NCI-H82 treated with DMSO at 0.1 percent for 48 hours (cell line): ENCODE results near the gene MICU1.
A peak's percentile ranks its signal among the peaks of the same experiment; 100 is the strongest.

Experiments used
- DNase-seq: peaks from one replicate; lab custom pipeline; 2025; ENCODE audit not compliant: unreplicated experiment; lab: John Stamatoyannopoulos, UW

Gene MICU1

GRCh38 chr10:72630144-72630543 lies 4.3 kb upstream of the MICU1 start:
- no peak for DNase-seq

GRCh38 chr10:72626444-72626754 lies 520 bp upstream of the MICU1 start:
- DNase-seq: no peak

GRCh38 chr10:72625276-72625607 lies 637 bp downstream of the MICU1 start:
- no peak for DNase-seq

GRCh38 chr10:72622271-72622670 lies 3.6 kb downstream of the MICU1 start:
- no peak for DNase-seq

- DNase-seq: no peak
Observed at GRCh38 chr10:72616716-72617115, 9.2 kb downstream of the MICU1 start.

- DNase-seq: no peak
Observed at GRCh38 chr10:72615970-72616369, 9.9 kb downstream of the MICU1 start.

- DNase-seq: peak; percentile 4
Observed at GRCh38 chr10:72612203-72612826, 13.6 kb downstream of the MICU1 start.

GRCh38 chr10:72611783-72612182 lies 14.1 kb downstream of the MICU1 start:
- no peak for DNase-seq

GRCh38 chr10:72610466-72610865 lies 15.4 kb downstream of the MICU1 start:
- no peak for DNase-seq

- no peak for DNase-seq
Observed at GRCh38 chr10:72605122-72605521, 20.8 kb downstream of the MICU1 start.

GRCh38 chr10:72601144-72601543 lies 24.7 kb downstream of the MICU1 start:
- no peak for DNase-seq

- DNase-seq: no peak
Observed at GRCh38 chr10:72598769-72599701, 26.8 kb downstream of the MICU1 start.

- DNase-seq: no peak
Observed at GRCh38 chr10:72597897-72598296, 28.0 kb downstream of the MICU1 start.

- no peak for DNase-seq
Observed at GRCh38 chr10:72595436-72595835, 30.4 kb downstream of the MICU1 start.

- DNase-seq: no peak
Observed at GRCh38 chr10:72593963-72594362, 31.9 kb downstream of the MICU1 start.

- no peak for DNase-seq
Observed at GRCh38 chr10:72588266-72588665, 37.6 kb downstream of the MICU1 start.

GRCh38 chr10:72587568-72587967 lies 38.3 kb downstream of the MICU1 start:
- DNase-seq: no peak

GRCh38 chr10:72574636-72575035 lies 51.2 kb downstream of the MICU1 start:
- DNase-seq: no peak

GRCh38 chr10:72573079-72573478 lies 52.8 kb downstream of the MICU1 start:
- DNase-seq: no peak

GRCh38 chr10:72567889-72568640 lies 57.8 kb downstream of the MICU1 start:
- no peak for DNase-seq

- DNase-seq: no peak
Observed at GRCh38 chr10:72567421-72567820, 58.5 kb downstream of the MICU1 start.

GRCh38 chr10:72564596-72564995 lies 61.3 kb downstream of the MICU1 start:
- DNase-seq: no peak
